ENCODE data around the gene PSMD13.
A peak's percentile ranks its signal among the peaks of the same experiment; 100 is the strongest.

The PSMD13 gene

DNA sequence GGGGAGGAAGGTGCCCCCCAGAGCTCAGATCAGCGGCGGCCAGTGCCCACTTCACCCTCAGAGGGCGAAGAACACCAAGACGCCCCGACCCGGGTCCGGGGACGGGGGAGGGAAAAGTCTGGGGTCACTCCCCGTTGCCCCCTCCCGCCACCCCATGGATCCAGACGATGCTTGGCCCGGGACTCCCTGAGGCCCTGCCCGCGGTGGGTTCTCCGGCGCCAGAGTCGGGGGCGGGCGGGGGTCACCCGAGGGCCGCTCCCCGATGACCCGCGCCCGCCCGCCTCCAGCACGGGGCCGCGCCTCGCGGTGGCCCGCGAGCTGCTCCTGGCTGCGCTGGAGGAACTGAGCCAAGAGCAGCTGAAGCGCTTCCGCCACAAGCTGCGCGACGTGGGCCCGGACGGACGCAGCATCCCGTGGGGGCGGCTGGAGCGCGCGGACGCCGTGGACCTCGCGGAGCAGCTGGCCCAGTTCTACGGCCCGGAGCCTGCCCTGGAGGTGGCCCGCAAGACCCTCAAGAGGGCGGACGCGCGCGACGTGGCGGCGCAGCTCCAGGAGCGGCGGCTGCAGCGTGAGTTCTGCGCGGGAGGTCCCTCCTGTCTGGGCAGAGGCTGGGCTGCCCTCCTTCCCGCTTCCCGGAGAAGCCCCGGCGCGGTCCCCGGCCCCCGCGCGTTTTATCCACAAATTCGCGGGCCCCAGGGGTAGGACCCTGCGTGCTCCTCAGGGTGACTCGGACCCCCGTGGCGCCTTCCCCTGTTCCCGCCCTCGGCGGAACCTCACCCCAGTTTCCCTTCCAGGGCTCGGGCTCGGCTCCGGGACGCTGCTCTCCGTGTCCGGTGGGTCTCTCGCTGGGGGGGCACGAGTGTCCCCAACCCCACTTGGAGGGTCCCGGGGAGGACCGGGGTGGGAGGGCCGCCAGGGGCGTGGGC is 42.5 kb downstream of the PSMD13 start:
- DNase-seq: no peak

DNA sequence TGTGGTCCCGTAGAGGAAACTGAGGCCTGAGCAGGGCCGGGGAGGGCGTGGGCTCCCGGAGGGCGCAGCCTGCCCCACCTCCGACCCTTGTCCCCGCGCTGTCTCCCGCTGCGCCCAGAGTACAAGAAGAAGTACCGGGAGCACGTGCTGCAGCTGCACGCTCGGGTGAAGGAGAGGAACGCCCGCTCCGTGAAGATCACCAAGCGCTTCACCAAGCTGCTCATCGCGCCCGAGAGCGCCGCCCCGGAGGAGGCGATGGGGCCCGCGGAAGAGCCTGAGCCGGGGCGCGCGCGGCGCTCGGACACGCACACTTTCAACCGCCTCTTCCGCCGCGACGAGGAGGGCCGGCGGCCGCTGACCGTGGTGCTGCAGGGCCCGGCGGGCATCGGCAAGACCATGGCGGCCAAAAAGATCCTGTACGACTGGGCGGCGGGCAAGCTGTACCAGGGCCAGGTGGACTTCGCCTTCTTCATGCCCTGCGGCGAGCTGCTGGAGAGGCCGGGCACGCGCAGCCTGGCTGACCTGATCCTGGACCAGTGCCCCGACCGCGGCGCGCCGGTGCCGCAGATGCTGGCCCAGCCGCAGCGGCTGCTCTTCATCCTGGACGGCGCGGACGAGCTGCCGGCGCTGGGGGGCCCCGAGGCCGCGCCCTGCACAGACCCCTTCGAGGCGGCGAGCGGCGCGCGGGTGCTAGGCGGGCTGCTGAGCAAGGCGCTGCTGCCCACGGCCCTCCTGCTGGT is 43.4 kb downstream of the PSMD13 start:
- peak; percentile 32 for DNase-seq

DNA sequence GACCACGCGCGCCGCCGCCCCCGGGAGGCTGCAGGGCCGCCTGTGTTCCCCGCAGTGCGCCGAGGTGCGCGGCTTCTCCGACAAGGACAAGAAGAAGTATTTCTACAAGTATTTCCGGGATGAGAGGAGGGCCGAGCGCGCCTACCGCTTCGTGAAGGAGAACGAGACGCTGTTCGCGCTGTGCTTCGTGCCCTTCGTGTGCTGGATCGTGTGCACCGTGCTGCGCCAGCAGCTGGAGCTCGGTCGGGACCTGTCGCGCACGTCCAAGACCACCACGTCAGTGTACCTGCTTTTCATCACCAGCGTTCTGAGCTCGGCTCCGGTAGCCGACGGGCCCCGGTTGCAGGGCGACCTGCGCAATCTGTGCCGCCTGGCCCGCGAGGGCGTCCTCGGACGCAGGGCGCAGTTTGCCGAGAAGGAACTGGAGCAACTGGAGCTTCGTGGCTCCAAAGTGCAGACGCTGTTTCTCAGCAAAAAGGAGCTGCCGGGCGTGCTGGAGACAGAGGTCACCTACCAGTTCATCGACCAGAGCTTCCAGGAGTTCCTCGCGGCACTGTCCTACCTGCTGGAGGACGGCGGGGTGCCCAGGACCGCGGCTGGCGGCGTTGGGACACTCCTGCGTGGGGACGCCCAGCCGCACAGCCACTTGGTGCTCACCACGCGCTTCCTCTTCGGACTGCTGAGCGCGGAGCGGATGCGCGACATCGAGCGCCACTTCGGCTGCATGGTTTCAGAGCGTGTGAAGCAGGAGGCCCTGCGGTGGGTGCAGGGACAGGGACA is 44.1 kb downstream of the PSMD13 start:
- DNase-seq: peak; percentile 18

DNA sequence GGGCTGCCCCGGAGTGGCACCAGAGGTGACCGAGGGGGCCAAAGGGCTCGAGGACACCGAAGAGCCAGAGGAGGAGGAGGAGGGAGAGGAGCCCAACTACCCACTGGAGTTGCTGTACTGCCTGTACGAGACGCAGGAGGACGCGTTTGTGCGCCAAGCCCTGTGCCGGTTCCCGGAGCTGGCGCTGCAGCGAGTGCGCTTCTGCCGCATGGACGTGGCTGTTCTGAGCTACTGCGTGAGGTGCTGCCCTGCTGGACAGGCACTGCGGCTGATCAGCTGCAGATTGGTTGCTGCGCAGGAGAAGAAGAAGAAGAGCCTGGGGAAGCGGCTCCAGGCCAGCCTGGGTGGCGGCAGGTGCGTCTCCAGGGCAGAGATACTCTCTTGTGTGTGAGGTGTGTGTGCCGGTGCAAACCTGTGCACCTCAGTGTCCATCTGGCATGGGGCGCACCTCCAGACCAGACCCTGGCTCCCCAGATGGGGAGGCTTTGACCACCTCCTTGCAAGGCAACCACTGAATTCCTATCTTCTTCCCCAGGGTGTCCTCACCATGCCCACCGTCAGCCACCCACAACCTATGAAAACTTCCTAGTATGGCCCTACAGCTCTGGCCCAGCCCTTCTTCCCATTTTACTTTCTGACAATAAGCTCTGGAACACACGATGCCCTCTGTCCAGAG is 44.8 kb downstream of the PSMD13 start:
- no peak for DNase-seq

DNA sequence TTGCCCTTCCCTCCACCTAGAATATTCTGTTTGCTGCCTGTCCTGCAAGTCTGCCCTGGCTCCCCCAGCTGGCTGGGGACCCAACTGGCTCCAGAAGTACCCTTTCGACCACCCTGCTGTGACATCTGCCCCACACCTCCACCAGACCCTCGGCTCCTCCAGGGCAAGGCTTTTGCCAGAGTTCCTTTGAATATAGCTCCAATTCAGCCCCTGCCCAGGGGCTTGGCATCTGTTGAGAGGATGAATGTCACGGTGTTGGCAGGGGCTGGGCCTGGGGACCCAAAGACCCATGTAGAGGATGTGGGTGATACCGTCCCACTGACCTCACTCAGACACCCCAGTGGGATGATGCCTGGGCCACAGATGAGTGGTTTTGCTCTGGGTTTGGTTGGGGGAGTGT is 45.4 kb downstream of the PSMD13 start:
- DNase-seq: no peak

DNA sequence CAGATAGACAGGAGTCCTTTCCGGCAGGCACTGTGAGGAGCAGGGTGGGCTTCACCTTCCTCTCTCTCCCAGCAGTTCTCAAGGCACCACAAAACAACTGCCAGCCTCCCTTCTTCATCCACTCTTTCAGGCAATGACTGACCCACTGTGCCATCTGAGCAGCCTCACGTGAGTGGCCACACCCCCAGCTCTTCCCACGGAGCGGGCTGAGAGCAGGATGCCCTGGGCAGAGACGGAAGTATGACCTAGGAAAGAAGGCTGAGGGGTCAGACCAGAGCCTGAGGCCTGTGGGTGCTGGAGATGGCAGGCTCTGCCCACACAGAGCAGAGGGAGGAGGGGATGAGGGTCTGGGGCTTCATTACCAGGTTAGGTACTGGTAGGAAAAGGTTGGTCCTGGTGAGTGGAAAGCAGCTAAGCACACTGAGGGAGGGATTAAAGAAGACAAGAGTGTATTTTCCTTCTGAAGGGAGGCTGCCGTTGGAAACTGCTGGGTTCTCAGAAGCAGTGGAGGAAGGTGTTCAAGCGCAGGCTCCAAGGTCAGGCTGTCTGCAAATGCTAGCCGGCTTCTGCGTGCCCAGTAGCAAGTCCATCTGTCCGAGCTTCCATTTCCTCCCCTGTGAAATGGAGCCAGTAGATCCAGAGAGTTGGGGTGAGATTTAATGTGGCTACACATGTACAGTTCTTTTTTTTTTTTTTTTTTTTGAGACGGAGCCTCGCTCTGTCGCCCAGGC is 46.0 kb downstream of the PSMD13 start:
- no peak for DNase-seq

DNA sequence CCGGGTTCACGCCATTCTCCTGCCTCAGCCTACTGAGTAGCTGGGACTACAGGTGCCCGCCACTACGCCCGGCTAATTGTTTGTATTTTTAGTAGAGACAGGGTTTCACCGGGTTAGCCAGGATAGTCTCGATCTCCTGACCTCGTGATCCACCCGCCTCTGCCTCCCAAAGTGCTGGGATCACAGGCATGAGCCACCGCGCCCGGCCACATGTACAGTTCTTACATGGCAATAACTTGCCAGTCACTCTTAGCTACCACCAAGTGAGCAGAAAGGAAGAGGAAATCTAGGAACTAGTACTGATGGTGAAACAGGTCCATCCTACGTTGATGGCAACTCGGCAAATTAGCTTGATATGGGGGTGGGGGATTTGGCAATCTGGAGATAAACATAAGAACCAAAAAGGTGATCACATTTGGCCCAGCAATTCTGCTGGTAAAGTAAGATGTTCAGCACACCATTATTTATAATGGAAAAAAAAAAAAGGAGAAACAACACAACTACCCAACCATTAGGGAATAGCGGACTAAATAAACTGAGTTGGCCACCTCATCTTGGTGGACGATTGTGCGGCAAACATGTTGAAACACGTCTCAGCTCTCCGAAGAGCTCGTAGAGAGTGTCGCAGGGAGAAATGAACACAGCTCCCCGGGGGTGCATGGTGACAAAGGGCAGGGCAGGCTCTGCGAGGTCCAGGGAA is 46.8 kb downstream of the PSMD13 start:
- no peak for DNase-seq

DNA sequence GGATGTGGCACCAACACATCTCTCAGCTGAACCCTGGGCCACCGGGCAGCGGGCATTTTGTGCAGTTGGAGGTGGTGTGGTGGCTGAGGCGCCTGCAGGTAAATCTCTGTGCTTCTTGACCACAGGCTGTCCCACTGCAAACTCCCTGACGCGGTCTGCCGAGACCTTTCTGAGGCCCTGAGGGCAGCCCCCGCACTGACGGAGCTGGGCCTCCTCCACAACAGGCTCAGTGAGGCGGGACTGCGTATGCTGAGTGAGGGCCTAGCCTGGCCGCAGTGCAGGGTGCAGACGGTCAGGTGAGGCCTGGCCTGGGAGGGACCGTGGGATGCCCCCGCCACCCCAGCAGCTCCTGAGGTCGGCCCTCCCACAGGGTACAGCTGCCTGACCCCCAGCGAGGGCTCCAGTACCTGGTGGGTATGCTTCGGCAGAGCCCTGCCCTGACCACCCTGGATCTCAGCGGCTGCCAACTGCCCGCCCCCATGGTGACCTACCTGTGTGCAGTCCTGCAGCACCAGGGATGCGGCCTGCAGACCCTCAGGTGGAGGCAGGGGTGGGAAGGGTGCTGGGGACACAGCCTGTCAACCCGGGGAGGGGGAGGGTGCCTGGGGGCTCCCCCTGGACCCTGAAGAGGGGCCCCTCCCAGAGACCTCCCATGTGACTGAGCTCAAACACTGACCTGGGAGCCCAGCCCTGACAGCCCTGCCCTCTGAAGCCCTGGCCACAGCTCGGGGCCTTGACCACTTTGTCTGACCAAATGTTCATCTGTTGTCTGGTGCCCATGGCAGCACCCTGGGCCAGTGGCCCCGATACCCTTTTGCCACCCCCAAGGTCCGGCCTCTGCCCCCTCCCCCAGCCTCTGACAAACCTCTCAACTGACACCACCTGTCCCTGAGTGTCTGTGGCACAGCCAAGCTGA is 47.6 kb downstream of the PSMD13 start:
- no peak for DNase-seq

DNA sequence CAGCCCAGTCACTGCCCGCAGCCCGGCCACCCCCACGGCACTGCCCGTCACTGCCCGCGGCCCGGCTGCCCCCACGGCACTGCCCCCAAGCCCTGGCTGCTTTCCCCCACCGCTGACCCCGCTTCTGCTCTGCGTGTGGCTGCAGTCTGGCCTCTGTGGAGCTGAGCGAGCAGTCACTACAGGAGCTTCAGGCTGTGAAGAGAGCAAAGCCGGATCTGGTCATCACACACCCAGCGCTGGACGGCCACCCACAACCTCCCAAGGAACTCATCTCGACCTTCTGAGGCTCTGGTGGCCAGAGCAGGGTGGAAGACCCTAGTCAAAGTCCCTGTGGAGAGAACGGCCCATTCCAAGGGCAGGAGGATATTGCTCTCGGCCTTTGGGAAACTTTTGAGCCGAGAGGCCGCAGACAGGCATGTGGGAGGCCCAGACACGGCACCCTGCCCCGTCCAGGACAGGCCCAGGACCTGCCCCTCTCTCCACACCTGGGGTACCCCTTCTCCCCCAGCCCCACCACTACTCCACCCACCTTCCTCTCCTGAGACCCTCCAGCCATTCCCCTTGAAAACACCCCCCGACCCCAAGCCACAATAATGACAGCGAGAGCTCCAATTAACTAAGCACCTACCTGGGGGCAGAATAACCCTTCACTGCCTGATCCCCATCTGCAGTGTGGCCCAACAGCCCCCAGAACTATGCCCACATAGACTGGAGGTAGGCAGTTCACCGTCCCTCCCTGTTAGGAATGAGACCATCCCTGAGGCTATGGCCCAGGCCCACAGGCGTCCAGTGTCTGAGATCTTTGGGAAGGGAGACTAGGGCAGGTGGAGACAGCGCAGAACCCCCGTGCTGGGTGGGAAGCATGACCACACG is 48.5 kb downstream of the PSMD13 start:
- no peak for DNase-seq

DNA sequence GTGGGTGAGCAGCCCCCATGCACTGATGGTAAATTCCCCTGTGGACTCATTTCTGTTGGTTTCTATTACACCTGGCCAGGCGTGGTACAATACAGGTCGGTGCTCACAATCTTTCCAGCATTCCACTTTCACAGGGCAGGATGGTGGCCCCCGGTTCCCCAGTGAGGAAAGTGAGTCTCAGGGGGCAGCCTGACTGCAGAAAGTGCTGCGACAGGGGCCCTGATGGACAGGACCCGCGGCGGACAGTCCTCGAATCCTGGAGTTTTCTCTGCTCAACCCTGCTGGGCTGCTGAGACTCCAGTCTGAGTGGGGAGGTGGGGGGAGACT is 49.1 kb downstream of the PSMD13 start:
- no peak for DNase-seq

DNA sequence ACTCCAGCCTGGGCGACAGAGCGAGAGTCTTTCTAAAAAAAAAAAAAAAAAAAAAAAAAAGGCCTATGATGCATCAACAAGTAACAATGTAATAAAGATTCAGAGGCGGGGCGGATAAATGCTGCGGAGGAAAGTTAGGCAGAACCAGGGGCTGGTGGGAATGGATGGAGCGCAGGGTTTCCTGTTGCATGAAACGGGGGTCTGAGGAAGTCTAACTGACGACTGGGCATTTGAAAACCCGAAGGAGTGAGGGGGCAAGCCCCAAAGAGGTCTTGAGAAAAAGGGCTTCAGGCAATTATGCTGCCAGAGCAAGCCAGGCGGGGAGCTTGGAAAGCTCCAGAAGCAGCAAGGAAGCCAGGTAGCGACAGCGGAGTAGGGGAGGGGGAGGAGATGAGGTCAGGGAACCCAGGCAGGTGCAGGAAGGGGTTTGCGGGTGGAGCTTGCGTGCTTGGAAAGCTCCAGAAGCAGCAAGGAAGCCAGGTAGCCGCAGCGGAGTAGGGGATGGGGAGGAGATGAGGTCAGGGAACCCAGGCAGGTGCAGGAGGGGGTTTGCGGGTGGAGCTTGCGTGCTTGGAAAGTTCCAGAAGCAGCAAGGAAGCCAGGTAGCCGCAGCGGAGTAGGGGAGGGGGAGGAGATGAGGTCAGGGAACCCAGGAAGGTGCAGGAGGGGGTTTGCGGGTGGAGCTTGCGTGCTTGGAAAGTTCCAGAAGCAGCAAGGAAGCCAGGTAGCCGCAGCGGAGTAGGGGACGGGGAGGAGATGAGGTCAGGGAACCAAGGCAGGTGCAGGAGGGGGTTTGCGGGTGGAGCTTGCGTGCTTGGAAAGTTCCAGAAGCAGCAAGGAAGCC is 50.4 kb downstream of the PSMD13 start:
- DNase-seq: peak; percentile 49

DNA sequence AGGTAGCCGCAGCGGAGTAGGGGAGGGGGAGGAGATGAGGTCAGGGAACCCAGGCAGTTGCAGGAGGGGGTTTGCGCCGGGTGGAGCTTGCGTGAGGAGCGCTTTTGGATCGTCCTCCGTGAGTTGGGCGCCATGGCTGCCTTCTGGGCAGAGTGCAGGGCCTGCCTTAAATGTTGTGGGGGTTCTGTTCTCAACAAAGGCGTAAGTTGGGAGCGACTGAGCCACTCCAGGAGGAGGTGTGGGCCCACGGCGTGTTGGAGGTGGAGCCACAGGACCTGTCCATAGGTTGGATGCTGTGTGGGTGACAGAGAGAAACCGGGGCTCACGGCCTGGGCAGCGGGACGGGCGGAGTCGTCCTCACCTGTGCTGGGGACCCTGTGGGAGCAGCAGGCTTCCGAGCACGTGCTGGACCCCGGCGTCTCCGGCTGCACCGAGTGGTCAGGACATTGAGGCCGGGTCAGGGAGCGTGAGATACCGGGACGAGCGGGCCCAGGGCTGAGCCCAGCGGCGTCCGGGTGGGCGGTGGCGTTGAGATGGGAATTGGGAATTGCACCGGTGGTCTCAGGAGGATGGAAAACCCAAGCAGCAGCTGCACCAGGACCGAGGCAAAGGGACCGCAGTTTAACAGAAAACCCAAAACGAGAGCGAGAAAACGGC is 51.2 kb downstream of the PSMD13 start:
- peak; percentile 27 for DNase-seq

DNA sequence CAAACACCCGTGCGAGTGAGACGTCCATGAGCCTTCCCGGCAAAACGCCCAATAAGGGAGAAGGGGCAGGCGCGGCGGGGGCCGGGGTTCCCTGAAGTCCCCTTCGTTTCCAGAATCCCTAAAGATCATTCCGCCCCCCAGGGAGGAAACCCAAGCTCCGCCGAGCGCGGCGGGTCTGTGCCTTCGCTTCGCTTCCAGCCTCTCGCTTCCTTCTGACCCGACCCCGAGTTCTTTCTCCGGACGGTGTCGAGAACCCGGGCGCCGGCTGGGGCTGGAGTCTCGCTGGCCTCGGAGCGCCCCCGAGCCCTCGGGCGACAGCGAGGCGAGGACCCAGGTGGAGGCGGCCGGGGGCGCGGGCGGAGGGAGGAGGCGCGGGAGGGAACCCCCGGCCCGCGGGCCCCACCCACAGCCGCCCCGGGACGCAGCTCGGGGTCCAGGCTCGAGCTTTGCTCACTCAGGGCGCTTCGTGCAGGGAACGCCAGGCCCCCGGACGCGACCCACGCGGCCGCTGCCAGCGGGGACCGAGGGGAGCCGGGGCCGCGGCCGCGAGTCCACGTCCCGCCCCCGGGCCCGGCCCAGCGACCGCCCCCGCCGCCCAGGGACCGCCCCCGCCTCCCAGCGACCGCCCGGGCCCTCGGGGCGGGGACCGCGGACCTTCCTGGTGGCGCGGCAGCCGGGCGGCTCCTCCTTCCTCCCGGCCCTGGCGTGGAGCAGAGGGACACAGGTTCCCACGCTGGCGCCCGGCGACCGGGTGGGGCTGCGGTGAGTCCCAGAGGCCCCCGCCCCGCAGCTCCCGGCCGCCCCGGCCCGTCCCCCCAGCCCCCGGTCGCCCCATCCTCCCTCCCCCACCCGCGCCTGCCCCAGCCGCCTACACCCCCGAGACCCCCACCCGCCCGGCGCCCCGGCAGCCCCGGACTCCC is 52.0 kb downstream of the PSMD13 start, which contains the start of gene PGGHG:
TSS of gene PGGHG (plus strand) at position 649 of the 920 bp plus-strand sequence. CDS start 691 bp downstream, outside the sequence.
- DNase-seq: no peak

DNA sequence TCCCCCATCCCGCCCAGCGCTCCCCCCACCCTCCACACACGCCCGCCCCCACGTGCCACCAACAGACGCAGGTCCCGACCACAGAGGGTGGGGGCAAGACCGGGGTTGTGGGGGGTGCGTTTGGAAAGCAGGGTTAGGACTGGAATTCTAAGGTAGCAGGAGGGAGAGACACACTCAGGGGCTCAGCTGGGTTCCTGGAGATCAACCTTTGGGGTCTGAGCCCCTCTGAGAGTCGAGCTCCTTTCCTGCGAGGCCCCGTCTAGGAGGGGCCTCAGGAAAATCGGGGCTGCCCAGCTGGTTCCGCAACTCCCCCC is 52.6 kb downstream of the PSMD13 start:
- no peak for DNase-seq

DNA sequence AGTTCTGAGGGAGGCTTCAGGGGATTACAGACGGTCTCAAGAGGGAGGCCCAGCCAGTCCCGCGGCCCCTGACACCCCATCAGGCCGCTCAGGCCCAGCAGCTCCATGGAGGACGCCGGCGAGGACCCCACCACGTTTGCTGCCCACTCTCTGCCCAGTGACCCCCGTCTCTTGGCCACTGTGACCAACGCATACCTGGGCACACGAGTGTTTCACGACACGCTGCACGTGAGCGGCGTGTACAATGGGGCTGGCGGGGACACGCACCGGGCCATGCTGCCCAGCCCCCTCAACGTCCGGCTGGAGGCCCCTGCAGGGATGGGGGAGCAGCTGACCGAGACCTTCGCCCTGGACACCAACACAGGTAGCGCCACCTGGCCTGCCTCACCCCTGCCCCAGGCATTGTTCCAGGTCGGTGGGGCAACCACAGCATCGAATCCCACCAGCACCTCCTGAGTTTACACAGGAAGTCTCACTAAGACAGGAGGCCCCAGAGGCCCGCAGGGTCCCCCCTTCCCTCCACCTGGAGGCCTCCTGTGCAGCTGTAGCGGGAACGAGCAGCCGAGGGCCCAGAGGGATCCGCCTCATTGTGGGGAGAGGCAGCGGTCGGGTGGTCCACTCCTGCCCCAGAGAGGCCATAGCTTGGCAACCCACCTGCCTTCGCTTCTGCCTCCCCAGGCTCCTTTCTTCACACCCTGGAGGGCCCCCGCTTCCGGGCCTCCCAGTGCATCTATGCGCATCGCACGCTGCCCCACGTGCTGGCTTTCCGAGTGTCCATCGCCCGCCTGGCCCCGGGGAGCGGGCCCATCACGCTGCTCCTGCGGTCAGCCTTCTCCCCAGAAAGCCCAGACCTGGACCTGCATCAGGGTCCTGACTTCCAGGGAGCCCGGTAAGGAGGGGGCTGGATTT is 53.2 kb downstream of the PSMD13 start:
- DNase-seq: no peak
